Stomach (tissue), 9 donors: ENCODE measurements around the gene SLC27A4. TPM values are rescaled to one million over a fixed set of nuclear protein-coding genes. Genes with fewer than 3 reads are reported as not detected.

Experiments
- DNase-seq, 2 donors: peaks; one replicate each; pipeline versions ENCODE4 v3.0.0 to v3.0.0-alpha.2; 2013 to 2019
- H3K27ac ChIP-seq, 5 donors: fragments of 200-600 bp in 4 of 5; sonication (generic) in 4 of 5; one replicate each; pipeline ENCODE4 v1.5.1; 2013 to 2019; ENCODE audit warnings: mild to moderate bottlenecking in 1 of 5, moderate library complexity in 1 of 5
- H3K27me3 ChIP-seq, 3 donors: fragments of 200-600 bp; sonication (generic); one replicate each; pipeline ENCODE4 v1.5.1; 2017 to 2019; ENCODE audit warnings: mixed run types in 1 of 3
- H3K36me3 ChIP-seq, 4 donors: fragments of 200-600 bp; sonication (generic); 1 replicate in 3 of 4; 2 replicates in 1 of 4; pipeline ENCODE4 v1.5.1; 2016 to 2019
- H3K4me1 ChIP-seq, 4 donors: fragments of 200-600 bp; sonication (generic); one replicate each; pipeline ENCODE4 v1.5.1; 2016 to 2019
- H3K4me3 ChIP-seq, 4 donors: fragments of 200-600 bp; sonication (generic) in 3 of 4; one replicate each; pipeline ENCODE4 v1.5.1; 2016 to 2019; ENCODE audit warnings: mild to moderate bottlenecking in 1 of 4
- H3K9me3 ChIP-seq, 4 donors: fragments of 200-600 bp; sonication (generic); one replicate each; pipeline ENCODE4 v1.5.1; 2016 to 2019
- EP300 ChIP-seq: sonication (generic); formaldehyde crosslinking; IDR thresholded peaks from one replicate; pipeline ENCODE4 v1.6.1; 2017; ENCODE audit warnings: antibody characterized with exemption
- POLR2A ChIP-seq, 4 donors: fragments of 450-650 bp; IDR thresholded peaks; one replicate each; pipeline ENCODE4 v1.6.1; 2016; ENCODE audit warnings: antibody characterized with exemption in 4 of 4, control low read depth in 2 of 4, mild to moderate bottlenecking in 1 of 4, moderate library complexity in 1 of 4
- POLR2AphosphoS5 ChIP-seq, 3 donors: sonication (generic); formaldehyde crosslinking; IDR thresholded peaks; one replicate each; pipeline ENCODE4 v1.6.1; 2016; ENCODE audit warnings: antibody characterized with exemption in 3 of 3
- WGBS, 5 donors: extraction: QIAGEN DNeasy Blood & Tissue Kit in 3 of 5; methylation state at CpG; one replicate each; pipeline versions ENCODE4 v1.1.5 to v1.1.7; 2013 to 2018; 5-methylcytosine and 5-hydroxymethylcytosine counted together
- intact Hi-C: fragments of 100-400 bp; cut with DNase I; formaldehyde crosslinking; loops from one replicate; pipeline ENCODE4 v1.15.1; 2023; ENCODE audit warnings: low total_unique reads
- polyA plus RNA-seq, 3 donors: library from polyadenylated mRNA; stranded (reverse); fragments of 200-250 nt; gene quantifications; one replicate each; pipeline ENCODE4 v1.2.3, GENCODE V29; 2013
- total RNA-seq, 5 donors: library from RNA; depleted of rRNA; stranded (reverse); fragments of >200 nt; gene quantifications; one replicate each; pipeline versions ENCODE4 v1.1.0 to v1.2.3, GENCODE V29; 2014 to 2016
- TF ChIP-seq, protein P1 (sequence below), 7 experiments: fragments of 450-650 bp in 4 of 7; fragments of 200-600 bp in 3 of 7; sonication (generic) in 3 of 7; IDR thresholded peaks; one replicate each; pipeline ENCODE4 v1.5.1; 2016 to 2019; ENCODE audit warnings: antibody characterized with exemption in 7 of 7, control low read depth in 2 of 7, mild to moderate bottlenecking in 1 of 7
- donor health status: healthy with polysubstance abuse.
- donor health status: Bipolar disorder and iron deficiency.
- donor health status: healthy.

Gene SLC27A4
- total and polyA plus RNA-seq, 8 donors, result 6.0 to 200 (median 21.2) TPM

- no peak overlapping the region for H3K4me3 ChIP-seq
- TF ChIP-seq POLR2AphosphoS5 (IDR thresholded peaks at IDR 0.05) (no peak), POLR2A (IDR thresholded peaks at IDR 0.05) (no peak), EP300 (no peak)
- DNase-seq, result no peak
- WGBS, 5 donors, result 79 to 93% (median 88%) methylated on average over 7 of the region's 7 CpGs
- intact Hi-C loops, result no loop called here
- H3K27ac ChIP-seq, result no peak overlapping the region
- no peaks in the 10 kb centered on the region for H3K9me3 ChIP-seq
- peaks cover 0 to 13% (median 5%) of the 10 kb centered on the region in 4 donors for H3K4me1 ChIP-seq
- H3K36me3 ChIP-seq, result peaks cover 39 to 100% (median 99%) of the 10 kb centered on the region in 4 donors
- H3K27me3 ChIP-seq, result peaks cover 0 to 2% (median 0%) of the 10 kb centered on the region in 3 donors
Observed at GRCh38 chr9:128384801-128385495, 44.6 kb downstream of the SLC27A4 start.

DNA sequence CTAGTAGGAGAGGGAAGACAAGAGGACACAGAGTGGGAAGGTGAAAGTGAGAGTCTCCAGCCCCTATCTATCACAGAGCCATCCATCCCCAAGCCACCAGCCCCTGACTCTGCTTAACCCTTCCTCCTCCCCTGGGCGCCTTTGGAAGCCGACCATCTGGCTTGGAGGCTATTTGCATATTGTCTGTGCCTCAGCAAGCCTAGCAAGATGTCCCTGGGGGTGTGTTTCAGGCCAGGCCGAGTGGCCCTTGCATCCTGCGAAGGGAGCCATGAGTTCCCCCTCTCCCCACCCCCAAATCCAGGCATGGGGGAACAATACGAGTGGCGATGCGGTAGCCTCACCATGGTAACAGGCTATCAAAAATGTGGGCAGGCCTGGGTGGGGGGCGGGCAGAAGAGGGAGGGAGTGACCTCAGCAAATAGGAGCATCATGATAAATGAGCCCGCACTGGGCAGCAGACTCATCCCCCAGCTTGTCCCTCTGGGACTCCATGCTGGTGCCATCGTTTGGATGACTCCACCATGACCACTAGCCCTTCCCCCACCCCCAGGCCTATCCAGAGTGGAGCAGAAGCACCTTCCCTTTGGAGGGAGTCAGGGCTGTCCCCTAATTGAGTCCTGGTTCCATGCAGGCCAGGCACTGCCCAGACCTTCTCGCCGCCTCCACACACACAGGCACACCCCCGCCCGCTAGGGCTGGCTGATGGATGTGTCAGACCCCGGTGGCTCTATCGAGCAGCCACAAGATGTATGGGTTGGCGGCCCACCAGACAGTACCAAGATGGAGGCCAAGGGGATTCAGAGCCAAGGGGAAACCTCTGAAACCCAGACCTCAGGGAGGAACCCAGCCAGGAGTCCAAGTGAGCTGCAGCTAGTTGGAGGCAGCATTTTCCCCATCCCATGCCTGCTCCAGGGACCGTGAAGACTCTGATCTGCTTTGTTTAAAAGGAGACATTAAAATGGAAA is 45.5 kb downstream of the SLC27A4 start:
- no peaks in the 10 kb centered on the region for H3K9me3 ChIP-seq
- DNase-seq, result no peak
- H3K4me3 ChIP-seq, result no peak overlapping the region
- H3K4me1 ChIP-seq, result peaks cover 0 to 13% (median 5%) of the 10 kb centered on the region in 4 donors
- peaks cover 0 to 4% (median 0%) of the 10 kb centered on the region in 3 donors for H3K27me3 ChIP-seq
- TF ChIP-seq POLR2A (IDR thresholded peaks at IDR 0.05) (no peak), POLR2AphosphoS5 (IDR thresholded peaks at IDR 0.05) (no peak), EP300 (no peak)
- TF ChIP-seq, protein P1, sequence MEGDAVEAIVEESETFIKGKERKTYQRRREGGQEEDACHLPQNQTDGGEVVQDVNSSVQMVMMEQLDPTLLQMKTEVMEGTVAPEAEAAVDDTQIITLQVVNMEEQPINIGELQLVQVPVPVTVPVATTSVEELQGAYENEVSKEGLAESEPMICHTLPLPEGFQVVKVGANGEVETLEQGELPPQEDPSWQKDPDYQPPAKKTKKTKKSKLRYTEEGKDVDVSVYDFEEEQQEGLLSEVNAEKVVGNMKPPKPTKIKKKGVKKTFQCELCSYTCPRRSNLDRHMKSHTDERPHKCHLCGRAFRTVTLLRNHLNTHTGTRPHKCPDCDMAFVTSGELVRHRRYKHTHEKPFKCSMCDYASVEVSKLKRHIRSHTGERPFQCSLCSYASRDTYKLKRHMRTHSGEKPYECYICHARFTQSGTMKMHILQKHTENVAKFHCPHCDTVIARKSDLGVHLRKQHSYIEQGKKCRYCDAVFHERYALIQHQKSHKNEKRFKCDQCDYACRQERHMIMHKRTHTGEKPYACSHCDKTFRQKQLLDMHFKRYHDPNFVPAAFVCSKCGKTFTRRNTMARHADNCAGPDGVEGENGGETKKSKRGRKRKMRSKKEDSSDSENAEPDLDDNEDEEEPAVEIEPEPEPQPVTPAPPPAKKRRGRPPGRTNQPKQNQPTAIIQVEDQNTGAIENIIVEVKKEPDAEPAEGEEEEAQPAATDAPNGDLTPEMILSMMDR (IDR thresholded peaks at IDR 0.05), result no peak
- intact Hi-C loops, result no loop called here
- H3K36me3 ChIP-seq, result peaks cover 35 to 100% (median 100%) of the 10 kb centered on the region in 4 donors
- no peak overlapping the region for H3K27ac ChIP-seq
- 79 to 85% (median 80%) methylated on average over 8 to 18 of the region's 18 CpGs for WGBS, 5 donors

DNA sequence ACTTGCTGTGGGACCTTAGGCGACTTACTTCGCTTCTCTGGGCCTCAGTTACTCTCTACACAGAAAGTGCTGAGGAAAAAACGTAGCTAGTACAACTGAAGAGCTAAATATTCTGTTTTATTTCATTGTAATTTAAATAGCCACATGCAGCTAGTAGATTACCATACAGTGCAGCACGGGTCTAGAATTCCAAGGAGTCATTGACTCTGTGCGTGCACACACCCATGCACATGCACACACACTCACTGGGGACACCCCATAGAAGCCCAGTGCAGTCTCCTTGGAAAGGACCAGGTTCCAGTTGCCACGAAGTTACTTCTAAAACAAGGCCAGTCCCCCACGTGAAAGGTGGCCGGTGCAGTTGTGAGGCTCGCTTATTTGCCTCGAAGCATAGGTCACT is 47.8 kb downstream of the SLC27A4 start:
- Histone ChIP-seq H3K9me3 (no peaks in the 10 kb centered on the region), H3K4me3 (no peak overlapping the region), H3K27me3 (peaks cover 0 to 7% (median 0%) of the 10 kb centered on the region in 3 donors), H3K27ac (no peak overlapping the region), H3K36me3 (peaks cover 35 to 100% (median 99%) of the 10 kb centered on the region in 4 donors), H3K4me1 (peaks cover 0 to 4% (median 0%) of the 10 kb centered on the region in 4 donors)
- intact Hi-C loops, result no loop called here
- DNase-seq, result no peak
- WGBS, 5 donors, result 87 to 97% (median 93%) methylated on average over 10 of the region's 10 CpGs
- no peak for TF ChIP-seq POLR2A (IDR thresholded peaks at IDR 0.05)
- TF ChIP-seq POLR2AphosphoS5 (IDR thresholded peaks at IDR 0.05), result no peak
- TF ChIP-seq EP300, result no peak
- TF ChIP-seq, protein P1 (IDR thresholded peaks at IDR 0.05), result no peak

- intact Hi-C loops, result no loop called here
- Histone ChIP-seq H3K27me3 (peaks cover 0 to 17% (median 0%) of the 10 kb centered on the region in 3 donors), H3K27ac (no peak overlapping the region), H3K4me3 (no peak overlapping the region), H3K4me1 (no peaks in the 10 kb centered on the region), H3K9me3 (no peaks in the 10 kb centered on the region), H3K36me3 (peaks cover 35 to 90% (median 86%) of the 10 kb centered on the region in 4 donors)
- WGBS, 5 donors, result 84 to 86% (median 86%) methylated on average over 13 of the region's 13 CpGs
- DNase-seq, result no peak
- TF ChIP-seq POLR2A (IDR thresholded peaks at IDR 0.05) (no peak), EP300 (no peak), POLR2AphosphoS5 (IDR thresholded peaks at IDR 0.05) (no peak)
- TF ChIP-seq, protein P1 (IDR thresholded peaks at IDR 0.05), result no peak
Observed at GRCh38 chr9:128389395-128390149, 49.2 kb downstream of the SLC27A4 start.
